Activated CD4-positive, alpha-beta T cell treated with anti-CD3 and anti-CD28 coated beads, Interleukin-2, amount 10 ng/mL, durations not matched to agents 7 days and 5 days (primary cell): Measurements from ENCODE around the gene FRAS1. TPM values are rescaled to one million over a fixed set of nuclear protein-coding genes. Genes with fewer than 3 reads are reported as not detected.
"Not testable (repeated sequence)": the region's sequence is repeated elsewhere in the genome, so short reads cannot be mapped to it uniquely, and the experiment has no call there.

Experiments
- CTCF ChIA-PET: fragments of 350-600 bp; sonication (Branson Sonifier 250); formaldehyde crosslinking; loops from one replicate; lab custom pipeline; 2021; ENCODE audit warnings: antibody characterized with exemption; lab: Charles Lee
- POLR2A ChIA-PET: fragments of 350-600 bp; sonication (Branson Sonifier 250); formaldehyde crosslinking; loops from one replicate; lab custom pipeline; 2021; ENCODE audit warnings: antibody characterized with exemption; lab: Charles Lee
- DNase-seq: peaks from one replicate; pipeline ENCODE4 v3.0.0-alpha.2; 2020
- H3K27ac Mint-ChIP-seq: one replicate; pipeline ENCODE4 v1.8.0; 2021; ENCODE audit warnings: mild to moderate bottlenecking, moderate library complexity, mixed read lengths
- H3K27me3 Mint-ChIP-seq: one replicate; pipeline ENCODE4 v1.8.0; 2021; ENCODE audit warnings: mixed read lengths
- H3K36me3 Mint-ChIP-seq: one replicate; pipeline ENCODE4 v1.8.0; 2021; ENCODE audit warnings: low read depth, mixed read lengths
- H3K4me1 Mint-ChIP-seq: one replicate; pipeline ENCODE4 v1.8.0; 2021; ENCODE audit warnings: mixed read lengths
- H3K4me3 Mint-ChIP-seq: one replicate; pipeline ENCODE4 v1.8.0; 2021; ENCODE audit warnings: mild to moderate bottlenecking, moderate library complexity, mixed read lengths
- H3K9me3 Mint-ChIP-seq: one replicate; pipeline ENCODE4 v1.8.0; 2021; ENCODE audit warnings: mixed read lengths
- total RNA-seq, 2 experiments: library from RNA; stranded (reverse); gene quantifications; one replicate each; pipeline ENCODE4 v1.2.3, GENCODE V29; 2021

Gene FRAS1
- total RNA-seq, 2 experiments from 2014 or later: not detected

GRCh38 chr4:78254893-78255292, 197.8 kb downstream of the FRAS1 start:
- no peak overlapping the region for H3K4me3 Mint-ChIP-seq
- DNase-seq: no peak
- peaks cover 2% of the 10 kb centered on the region for H3K9me3 Mint-ChIP-seq
- H3K27me3 Mint-ChIP-seq: no peaks in the 10 kb centered on the region
- POLR2A ChIA-PET: no interaction called here
- no peaks in the 10 kb centered on the region for H3K36me3 Mint-ChIP-seq
- H3K27ac Mint-ChIP-seq: no peak overlapping the region
- CTCF ChIA-PET: no interaction called here
- H3K4me1 Mint-ChIP-seq: no peaks in the 10 kb centered on the region

GRCh38 chr4:78265006-78265405, 207.9 kb downstream of the FRAS1 start:
- DNase-seq: no peak

GRCh38 chr4:78267790-78268189, 210.7 kb downstream of the FRAS1 start:
- no peak overlapping the region for H3K4me3 Mint-ChIP-seq
- no peak for DNase-seq
- no peaks in the 10 kb centered on the region for H3K36me3 Mint-ChIP-seq
- no peaks in the 10 kb centered on the region for H3K9me3 Mint-ChIP-seq
- ChIA-PET CTCF (no interaction called here), POLR2A (no interaction called here)
- peaks cover 12% of the 10 kb centered on the region for H3K27me3 Mint-ChIP-seq
- H3K4me1 Mint-ChIP-seq: peaks cover 1% of the 10 kb centered on the region
- H3K27ac Mint-ChIP-seq: no peak overlapping the region

More at GRCh38 chr4:78265006-78265405, 207.9 kb downstream of the FRAS1 start:
- H3K36me3 Mint-ChIP-seq: no peaks in the 10 kb centered on the region
- H3K9me3 Mint-ChIP-seq: no peaks in the 10 kb centered on the region
- ChIA-PET CTCF (no interaction called here), POLR2A (no interaction called here)
- peaks cover 21% of the 10 kb centered on the region for H3K27me3 Mint-ChIP-seq
- H3K27ac Mint-ChIP-seq: no peak overlapping the region
- H3K4me1 Mint-ChIP-seq: peaks cover 1% of the 10 kb centered on the region
- H3K4me3 Mint-ChIP-seq: no peak overlapping the region

- peaks cover 8% of the 10 kb centered on the region for H3K27me3 Mint-ChIP-seq
- no peak overlapping the region for H3K4me3 Mint-ChIP-seq
- CTCF ChIA-PET: no interaction called here
- no peak for DNase-seq
- H3K4me1 Mint-ChIP-seq: peaks cover 1% of the 10 kb centered on the region
- POLR2A ChIA-PET: no interaction called here
- no peaks in the 10 kb centered on the region for H3K36me3 Mint-ChIP-seq
- H3K9me3 Mint-ChIP-seq: no peaks in the 10 kb centered on the region
- no peak overlapping the region for H3K27ac Mint-ChIP-seq
Observed at GRCh38 chr4:78268597-78268996, 211.5 kb downstream of the FRAS1 start.

- H3K27me3 Mint-ChIP-seq, H3K36me3 Mint-ChIP-seq, H3K4me3 Mint-ChIP-seq, H3K27ac Mint-ChIP-seq, CTCF ChIA-PET, POLR2A ChIA-PET, DNase-seq, H3K4me1 Mint-ChIP-seq, H3K9me3 Mint-ChIP-seq: not testable (repeated sequence)
Observed at GRCh38 chr4:78275450-78275849, 218.3 kb downstream of the FRAS1 start.

GRCh38 chr4:78286281-78286680, 229.2 kb downstream of the FRAS1 start:
- Mint-ChIP-seq H3K9me3 (no peaks in the 10 kb centered on the region), H3K4me3 (no peak overlapping the region), H3K36me3 (no peaks in the 10 kb centered on the region), H3K27me3 (peaks cover 19% of the 10 kb centered on the region), H3K4me1 (no peaks in the 10 kb centered on the region), H3K27ac (no peak overlapping the region)
- POLR2A ChIA-PET: no interaction called here
- CTCF ChIA-PET: no interaction called here
- no peak for DNase-seq

- no peak for DNase-seq
Observed at GRCh38 chr4:78288327-78288726, 231.2 kb downstream of the FRAS1 start.

GRCh38 chr4:78291277-78291676, 234.2 kb downstream of the FRAS1 start:
- POLR2A ChIA-PET: no interaction called here
- H3K27ac Mint-ChIP-seq: no peak overlapping the region
- no peaks in the 10 kb centered on the region for H3K4me1 Mint-ChIP-seq
- H3K27me3 Mint-ChIP-seq: peaks cover 15% of the 10 kb centered on the region
- no peak for DNase-seq
- CTCF ChIA-PET: no interaction called here
- no peak overlapping the region for H3K4me3 Mint-ChIP-seq
- H3K36me3 Mint-ChIP-seq: no peaks in the 10 kb centered on the region
- H3K9me3 Mint-ChIP-seq: no peaks in the 10 kb centered on the region

More at GRCh38 chr4:78288327-78288726, 231.2 kb downstream of the FRAS1 start:
- CTCF ChIA-PET: interaction anchor here (1.4 kb wide), 1 partner anchor 9 kb away, joined by 3 read pairs; no protein-coding TSS in a partner anchor
- H3K27me3 Mint-ChIP-seq: peaks cover 9% of the 10 kb centered on the region
- no peak overlapping the region for H3K4me3 Mint-ChIP-seq
- H3K36me3 Mint-ChIP-seq: no peaks in the 10 kb centered on the region
- POLR2A ChIA-PET: no interaction called here
- H3K4me1 Mint-ChIP-seq: no peaks in the 10 kb centered on the region
- no peak overlapping the region for H3K27ac Mint-ChIP-seq
- no peaks in the 10 kb centered on the region for H3K9me3 Mint-ChIP-seq

- no peaks in the 10 kb centered on the region for H3K9me3 Mint-ChIP-seq
- POLR2A ChIA-PET: no interaction called here
- CTCF ChIA-PET: no interaction called here
- H3K4me1 Mint-ChIP-seq: peaks cover 7% of the 10 kb centered on the region
- no peak overlapping the region for H3K4me3 Mint-ChIP-seq
- no peak overlapping the region for H3K27ac Mint-ChIP-seq
- DNase-seq: no peak
- peaks cover 23% of the 10 kb centered on the region for H3K27me3 Mint-ChIP-seq
- H3K36me3 Mint-ChIP-seq: no peaks in the 10 kb centered on the region
Observed at GRCh38 chr4:78292341-78292740, 235.2 kb downstream of the FRAS1 start.

- H3K27ac Mint-ChIP-seq: no peak overlapping the region
- H3K4me3 Mint-ChIP-seq: no peak overlapping the region
- H3K9me3 Mint-ChIP-seq: no peaks in the 10 kb centered on the region
- ChIA-PET CTCF (no interaction called here), POLR2A (no interaction called here)
- peaks cover 23% of the 10 kb centered on the region for H3K27me3 Mint-ChIP-seq
- DNase-seq: no peak
- peaks cover 11% of the 10 kb centered on the region for H3K4me1 Mint-ChIP-seq
- H3K36me3 Mint-ChIP-seq: no peaks in the 10 kb centered on the region
Observed at GRCh38 chr4:78292856-78293255, 235.7 kb downstream of the FRAS1 start.

- DNase-seq: no peak
- Mint-ChIP-seq H3K9me3 (no peaks in the 10 kb centered on the region), H3K4me1 (peaks cover 11% of the 10 kb centered on the region), H3K27ac (no peak overlapping the region), H3K36me3 (no peaks in the 10 kb centered on the region), H3K4me3 (no peak overlapping the region), H3K27me3 (peaks cover 23% of the 10 kb centered on the region)
- CTCF ChIA-PET: no interaction called here
- POLR2A ChIA-PET: no interaction called here
Observed at GRCh38 chr4:78293348-78293747, 236.2 kb downstream of the FRAS1 start.

GRCh38 chr4:78293821-78294301, 236.7 kb downstream of the FRAS1 start:
- Mint-ChIP-seq H3K27me3 (peaks cover 23% of the 10 kb centered on the region), H3K4me1 (peaks cover 11% of the 10 kb centered on the region), H3K36me3 (no peaks in the 10 kb centered on the region), H3K4me3 (no peak overlapping the region), H3K27ac (no peak overlapping the region), H3K9me3 (no peaks in the 10 kb centered on the region)
- ChIA-PET CTCF (no interaction called here), POLR2A (no interaction called here)
- no peak for DNase-seq

GRCh38 chr4:78296261-78296660, 239.1 kb downstream of the FRAS1 start:
- Mint-ChIP-seq H3K27me3 (peaks cover 28% of the 10 kb centered on the region), H3K9me3 (no peaks in the 10 kb centered on the region), H3K4me1 (peaks cover 11% of the 10 kb centered on the region), H3K27ac (no peak overlapping the region), H3K4me3 (no peak overlapping the region), H3K36me3 (no peaks in the 10 kb centered on the region)
- POLR2A ChIA-PET: no interaction called here
- CTCF ChIA-PET: no interaction called here
- no peak for DNase-seq
